Activated gamma-delta T cell treated with anti-CD3 and anti-CD28 coated beads, Interleukin-2, amount 50 U/mL, for 16 hours (primary cell): Measurements from ENCODE around the gene HDAC4.

ENCODE experiments used
- DNase-seq: peaks from one replicate; pipeline ENCODE4 v3.0.0-alpha.2; 2020; ENCODE audit warnings: low read depth

The HDAC4 gene

DNA sequence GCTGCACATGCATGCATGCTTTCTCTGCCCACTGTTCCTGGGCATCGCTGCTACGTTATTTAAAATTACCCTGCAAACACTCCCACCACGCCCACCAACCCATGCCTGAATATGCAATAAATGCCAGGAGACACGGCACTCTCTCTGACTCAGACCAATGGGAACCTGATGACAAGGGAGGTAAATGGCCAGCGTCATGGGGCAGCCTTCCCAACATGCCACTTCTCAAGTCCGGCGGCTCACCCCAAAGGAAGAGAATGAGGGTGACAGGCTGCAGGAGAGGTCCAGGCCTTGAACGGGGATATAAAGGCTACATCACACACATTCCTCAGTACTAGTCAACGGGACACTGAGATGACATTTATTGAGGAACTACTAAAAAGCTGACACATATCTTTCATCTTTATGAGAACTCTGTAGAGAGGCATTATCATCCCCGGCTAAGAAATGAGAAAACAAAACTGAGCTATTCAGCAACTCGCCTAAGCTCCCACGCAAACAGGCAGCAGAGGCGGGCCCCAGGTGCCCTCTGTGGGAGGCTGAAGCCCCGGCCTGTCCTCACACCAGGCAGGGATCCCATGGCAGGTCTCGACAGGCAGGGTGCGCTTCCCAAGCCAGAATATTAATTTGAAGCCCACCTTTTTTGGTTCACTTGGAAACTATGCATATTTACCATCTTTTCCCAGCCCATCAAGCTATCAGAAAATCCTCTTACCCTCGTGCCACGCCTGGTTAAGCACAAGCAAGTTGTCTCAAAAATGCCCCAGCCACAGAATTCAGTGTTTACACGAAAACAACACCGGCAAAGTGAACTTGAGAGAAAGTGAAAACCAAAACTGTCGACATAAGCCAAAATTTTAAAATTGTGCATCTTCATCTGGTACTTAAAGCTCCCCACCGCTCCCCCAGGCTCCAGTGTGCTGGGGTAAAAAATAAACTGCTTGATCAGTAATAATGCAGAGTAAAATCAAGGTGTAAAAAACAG lies 166.3 kb downstream of the HDAC4 start:
- no peak for DNase-seq

DNA sequence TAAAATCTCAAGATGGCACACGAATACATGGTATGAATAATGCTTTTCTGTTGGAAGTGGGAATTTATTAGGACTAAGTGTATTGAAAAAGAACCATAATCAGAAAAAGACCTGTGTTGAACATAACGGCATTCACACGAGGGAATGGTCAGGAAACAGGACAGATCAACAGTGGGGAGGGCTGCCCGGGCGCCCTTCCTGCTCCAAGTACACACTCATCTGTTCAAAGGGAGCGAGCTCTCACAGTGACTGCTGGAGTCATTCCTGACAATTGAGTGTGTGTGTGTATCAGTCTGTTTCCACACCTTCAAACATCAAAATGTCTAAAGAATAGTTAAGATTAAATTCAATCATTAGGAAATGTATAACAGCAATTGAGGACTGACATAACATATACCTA lies 167.2 kb downstream of the HDAC4 start:
- DNase-seq = no peak

DNA sequence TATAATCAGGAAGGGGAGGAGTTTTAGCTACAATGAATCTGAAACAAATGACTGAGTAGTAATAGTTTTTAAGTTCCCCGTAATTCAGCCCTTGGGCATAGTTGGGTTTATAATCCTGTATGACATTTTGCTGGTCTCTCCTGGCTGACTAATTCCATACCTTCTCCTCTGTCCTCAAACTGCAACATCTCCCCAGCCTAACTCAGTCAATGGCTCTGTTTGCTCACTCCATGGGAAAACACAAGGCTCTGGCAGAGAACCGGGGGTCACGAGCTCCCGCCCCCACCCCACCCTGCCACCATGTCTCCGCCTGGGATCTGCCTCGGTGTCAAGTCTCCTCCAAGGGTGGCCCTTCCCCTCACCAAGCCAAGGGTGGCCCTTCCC lies 168.6 kb downstream of the HDAC4 start:
- DNase-seq = no peak

DNA sequence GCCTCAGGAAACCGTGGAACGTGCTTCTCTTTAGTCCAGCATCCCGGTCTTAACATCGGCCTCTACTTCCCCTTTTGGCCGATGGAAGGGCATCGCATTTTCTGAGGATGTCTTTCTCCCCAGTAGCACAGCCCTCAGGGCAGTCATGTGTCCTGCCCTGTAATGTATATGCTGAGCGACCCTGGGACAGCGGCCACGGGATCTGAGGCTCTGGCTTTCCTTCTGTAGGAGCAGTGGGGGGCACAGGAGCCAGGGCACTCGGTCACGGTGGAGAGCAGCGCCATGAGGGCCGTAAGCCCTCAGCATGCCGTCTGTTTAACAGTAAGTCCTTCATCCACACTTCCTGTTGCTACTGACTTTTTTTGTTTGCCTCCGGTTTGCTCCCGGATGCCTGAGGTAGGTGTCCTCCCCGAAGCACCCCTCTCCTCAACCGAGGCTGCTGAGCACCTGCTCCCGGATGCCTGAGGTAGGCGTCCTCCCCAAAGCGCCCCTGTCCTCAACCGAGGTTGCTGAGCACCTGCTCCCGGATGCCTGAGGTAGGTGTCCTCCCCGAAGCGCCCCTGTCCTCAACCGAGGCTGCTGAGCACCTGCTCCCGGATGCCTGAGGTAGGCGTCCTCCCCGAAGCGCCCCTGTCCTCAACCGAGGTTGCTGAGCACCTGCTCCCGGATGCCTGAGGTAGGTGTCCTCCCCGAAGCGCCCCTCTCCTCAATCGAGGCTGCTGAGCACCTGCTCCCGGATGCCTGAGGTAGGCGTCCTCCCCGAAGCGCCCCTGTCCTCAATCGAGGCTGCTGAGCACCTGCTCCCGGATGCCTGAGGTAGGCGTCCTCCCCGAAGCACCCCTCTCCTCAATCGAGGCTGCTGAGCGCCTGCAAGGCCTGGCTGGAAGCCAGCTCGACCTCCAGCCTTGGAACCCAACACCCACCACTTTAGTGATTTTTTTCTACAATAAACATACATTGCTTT lies 169.3 kb downstream of the HDAC4 start:
- DNase-seq = no peak

DNA sequence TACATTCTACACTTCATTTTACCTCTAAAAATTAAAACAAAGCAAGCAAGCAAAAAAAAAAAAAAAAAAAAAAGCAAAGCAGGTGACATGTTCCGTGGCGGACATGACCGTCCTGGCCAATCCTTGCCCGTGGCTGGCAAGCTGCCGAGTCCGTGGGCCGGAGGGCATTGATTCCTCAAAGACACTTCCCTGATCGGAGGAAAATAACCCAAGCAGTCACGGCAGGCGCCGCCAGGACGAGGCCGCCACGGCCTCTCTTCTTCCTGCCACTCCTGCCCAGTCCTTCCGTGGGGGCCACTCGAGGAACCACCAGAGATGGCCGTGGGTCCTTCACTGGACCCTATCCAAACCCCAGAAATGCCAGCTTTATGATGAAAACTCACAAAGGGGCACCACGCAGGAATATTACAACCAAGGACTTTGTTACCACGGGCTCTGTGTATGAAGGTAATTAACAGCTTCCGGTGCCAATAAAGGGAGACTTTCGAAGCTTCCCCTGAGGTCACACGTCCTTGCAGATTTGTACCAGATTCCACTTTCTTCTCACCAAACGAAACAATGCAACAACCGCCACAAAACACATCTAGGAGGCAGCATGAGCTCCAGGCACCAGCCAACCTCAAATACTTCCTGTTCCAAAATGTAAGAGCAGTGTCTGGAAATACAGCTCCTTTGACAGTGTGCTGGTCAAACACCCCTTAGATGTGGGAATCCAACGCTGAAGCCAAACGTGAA lies 170.3 kb downstream of the HDAC4 start:
- DNase-seq = no peak

DNA sequence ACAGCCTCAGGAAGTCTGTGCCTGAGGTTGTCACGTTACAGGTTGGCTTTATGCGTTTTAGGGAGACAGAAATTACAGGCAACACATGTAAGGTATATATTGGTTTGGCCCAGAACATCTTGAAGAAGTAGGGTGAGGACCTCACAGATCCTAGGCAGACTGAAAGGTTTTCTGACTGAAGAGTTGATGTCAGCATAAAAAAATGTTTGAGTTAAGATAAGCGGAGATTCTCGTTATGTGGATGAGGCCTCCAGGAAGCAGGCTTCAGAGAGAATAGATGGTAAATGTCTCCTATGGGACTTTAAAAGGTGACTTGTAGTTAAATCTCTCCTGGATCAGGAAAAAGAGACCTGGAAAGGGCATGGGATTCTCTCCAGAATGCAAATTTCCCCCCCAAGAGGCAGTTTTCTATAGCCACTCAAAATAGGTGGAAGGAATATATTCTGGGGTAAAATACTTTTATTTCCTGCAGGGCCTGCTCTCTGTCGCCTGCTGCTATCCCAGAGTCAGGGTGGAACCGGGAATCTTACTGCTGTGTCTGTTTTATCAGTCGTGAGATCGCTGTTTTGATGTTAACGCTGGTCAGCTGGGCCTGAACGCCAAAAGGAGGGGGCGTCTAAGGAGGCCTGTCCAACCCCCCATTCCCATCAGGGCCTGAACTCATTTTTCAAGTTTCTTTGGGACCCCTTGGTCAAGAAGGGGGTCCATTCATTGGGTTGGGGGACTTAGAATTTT lies 171.1 kb downstream of the HDAC4 start:
- no peak for DNase-seq

DNA sequence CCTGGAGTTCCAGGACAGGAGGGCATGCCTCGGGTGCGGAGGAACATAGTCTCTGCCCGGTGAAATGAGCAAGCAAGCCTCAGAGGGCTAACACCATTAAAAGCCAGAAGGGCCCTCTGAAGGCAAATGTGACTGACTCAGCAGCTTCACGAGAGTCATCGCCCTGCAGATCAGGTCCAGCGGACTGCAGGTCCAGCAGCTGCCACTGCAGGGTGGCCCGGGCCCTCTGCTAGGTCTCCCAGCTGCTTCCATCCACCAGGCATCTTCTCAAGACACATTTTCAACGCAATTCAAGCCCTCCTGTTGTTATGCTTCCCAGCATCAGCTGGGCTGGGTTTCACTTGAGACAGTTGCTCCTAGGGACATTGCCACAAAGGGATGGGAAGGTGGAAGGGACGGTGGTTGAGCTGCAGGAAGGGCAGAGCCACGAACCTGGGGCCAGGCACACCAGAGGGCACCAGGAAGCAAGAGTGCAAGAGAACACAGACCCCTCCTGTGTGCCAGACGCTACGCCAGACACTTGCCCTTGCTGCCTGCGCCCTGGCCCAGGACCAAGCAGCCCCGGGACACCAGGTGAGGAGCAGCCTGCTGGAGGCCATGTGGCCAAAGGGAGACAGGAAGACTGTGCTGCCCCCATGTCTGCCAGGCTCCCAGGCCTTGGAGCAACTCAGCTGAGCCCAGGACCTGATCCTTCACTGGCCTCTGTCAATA lies 173.0 kb downstream of the HDAC4 start:
- DNase-seq = no peak

DNA sequence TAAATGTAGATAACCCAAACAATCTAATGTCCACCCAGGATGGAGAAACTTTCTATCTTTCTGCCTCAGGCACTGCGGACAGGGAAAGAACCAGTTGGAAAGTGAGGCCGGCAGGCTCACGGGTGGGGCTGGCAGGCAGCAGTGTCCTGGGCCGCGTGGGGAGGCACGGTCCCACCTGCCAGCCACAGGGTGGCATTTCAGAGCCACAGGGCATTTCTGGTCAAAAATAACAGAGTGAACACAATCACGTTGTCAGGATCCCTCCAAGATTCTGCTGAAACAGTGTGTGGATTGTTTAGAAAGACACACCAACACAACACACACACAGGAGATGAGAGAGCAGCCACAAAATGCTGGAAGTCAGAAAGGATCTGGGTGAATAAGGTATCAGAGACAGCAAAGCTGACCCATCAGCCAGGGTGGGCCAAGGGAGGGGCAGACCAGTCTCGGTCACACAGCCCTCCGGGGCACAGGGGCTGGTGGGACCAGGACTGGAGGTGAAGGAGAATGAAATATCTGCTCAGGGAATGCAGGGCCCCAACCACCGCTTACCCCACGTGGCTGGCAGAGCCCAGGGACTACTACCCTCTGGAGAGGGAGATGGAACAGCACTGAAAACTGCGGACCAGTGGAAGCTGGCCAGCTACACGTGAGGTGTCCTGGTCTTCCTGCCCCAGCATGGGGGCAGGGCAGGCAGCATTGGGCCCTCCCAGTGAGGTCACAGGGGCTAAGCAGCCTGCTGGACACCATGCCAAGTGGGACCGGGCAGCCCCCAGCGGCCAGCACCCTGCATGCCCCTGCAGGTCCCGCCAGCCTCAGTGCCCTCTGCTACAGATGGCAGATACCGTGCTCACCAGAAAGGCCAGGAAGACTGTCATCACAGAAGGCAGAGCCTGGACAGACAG lies 173.9 kb downstream of the HDAC4 start:
- DNase-seq = no peak

DNA sequence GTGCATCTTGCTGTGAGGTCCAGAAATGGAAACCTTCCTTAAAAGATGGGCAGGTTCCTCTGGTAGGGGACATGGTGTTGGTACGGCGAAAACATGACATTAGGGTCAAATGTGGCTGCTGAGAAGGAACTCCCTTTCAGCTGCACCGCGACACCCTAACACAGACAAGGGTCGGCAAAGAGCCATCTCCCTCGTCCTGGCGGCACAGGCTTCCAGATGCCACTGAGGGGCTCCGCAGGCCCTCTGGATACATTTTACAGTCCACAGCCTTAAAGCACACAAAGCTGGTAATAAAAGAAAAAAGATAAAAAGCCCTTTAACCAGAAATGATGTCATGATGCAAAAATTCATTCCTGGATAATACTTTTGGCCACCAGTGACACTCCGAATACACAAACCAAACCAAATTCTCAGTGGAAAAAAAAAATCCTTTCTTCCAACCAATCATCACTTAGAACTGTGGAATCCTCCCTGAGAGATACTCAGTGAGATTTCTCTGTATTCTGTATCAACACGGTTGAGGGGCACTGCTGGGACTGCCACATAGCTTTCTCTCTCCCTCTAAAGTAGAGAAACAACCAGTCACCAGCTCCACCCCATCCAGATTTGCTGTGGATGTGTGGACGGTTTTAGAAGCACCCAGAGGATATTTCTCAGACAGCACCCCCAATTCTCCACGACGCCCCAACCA lies 174.8 kb downstream of the HDAC4 start:
- no peak for DNase-seq

DNA sequence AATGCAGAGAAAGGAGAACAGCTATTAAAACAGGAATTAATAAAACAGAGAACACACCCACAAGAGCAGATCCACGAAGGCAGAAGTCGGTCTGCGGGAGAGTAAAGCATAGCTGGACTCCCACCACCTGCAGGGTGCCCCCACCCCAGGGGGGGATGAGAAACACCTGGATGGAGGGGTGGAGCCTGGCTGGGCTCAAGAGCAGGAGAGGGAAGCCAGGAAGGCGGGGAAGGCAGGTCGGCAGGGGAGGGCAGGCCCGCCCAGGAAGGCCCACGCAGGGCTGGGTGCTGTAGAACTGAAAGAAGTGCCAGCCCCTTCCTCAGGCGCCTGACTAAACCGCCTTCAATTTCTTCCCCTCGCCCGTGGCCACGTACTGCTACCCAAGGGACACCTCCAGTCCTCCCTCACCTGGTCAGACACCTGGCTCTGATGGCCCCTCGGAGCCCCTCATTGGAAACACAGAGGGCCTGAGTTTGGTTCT lies 175.4 kb downstream of the HDAC4 start:
- no peak for DNase-seq

DNA sequence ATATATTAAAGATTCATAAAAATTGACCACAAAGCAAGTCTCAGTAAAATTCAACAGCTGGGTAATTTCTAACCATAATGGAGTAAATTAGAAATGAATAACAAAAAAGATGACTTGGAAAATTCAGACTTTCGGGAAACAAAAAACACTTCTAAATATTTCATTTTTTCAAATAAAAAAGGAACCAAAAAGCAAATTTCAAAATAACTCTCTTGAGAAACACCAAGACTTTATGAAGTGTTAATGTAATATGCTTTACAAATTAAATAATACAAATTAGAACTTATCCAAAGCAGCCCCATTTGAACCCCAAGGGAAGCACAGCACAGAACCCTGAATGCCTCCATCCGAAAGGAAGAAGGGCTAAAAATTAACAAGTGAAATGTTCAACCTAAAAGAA lies 175.9 kb downstream of the HDAC4 start:
- DNase-seq = no peak

DNA sequence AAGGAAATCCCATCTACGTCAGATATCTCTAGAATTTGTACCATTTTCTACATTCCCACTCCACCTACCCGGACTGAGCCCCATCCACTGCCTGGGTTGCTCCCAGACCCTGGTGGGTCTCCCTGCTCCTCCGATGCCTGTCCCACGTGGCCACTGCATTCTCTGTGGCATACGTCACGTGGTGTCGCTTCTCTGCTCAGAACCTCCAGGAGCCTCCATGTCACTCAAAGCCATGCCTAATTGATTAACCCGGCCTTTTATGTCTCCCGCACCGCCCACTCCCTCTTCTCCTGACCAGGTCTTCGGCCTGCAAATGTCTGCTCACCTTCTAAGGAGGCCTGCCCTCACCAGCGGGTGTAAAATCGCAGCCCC lies 176.6 kb downstream of the HDAC4 start:
- DNase-seq = no peak

DNA sequence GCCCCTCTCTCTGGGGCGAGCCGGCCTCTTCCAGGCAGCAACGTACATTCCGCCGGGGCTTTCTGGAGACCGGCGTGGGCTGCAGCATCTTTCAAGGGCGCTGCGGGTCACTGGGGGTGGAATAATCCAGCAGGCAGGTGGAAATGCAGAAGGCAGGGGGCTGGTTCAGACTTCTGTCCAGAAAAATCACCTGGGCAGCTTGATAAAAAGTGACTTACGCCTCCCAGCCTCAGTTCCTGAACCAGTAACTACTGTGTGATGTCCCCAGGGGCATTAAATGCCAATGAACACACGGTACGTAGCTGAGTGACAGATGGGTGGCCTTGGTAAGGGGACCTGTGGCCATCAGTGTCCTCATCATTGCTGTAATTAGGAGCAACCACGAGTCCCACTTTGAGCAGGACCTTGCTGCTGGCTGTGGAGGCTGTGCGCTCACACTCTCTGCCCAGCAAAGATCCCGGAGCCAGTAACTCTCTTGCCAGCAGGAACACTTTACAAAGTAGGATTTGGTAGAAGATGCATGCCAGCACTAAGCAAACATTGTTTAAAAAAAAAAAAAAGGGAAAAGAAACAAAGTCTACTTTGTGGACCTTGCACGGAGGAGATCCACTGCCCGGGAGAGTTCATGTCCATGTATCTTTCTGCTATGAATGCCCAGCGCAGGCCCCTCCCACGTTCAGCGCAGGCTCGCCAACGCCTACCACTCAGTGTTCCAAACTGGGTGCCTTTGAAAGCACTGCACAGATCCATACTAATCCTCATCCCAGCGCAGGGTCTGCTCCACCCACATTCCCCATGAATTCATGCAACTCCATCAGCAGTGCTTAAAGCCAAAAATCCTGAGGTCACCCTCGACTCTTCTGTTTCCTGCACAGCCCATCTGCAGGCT lies 177.3 kb downstream of the HDAC4 start:
- no peak for DNase-seq

DNA sequence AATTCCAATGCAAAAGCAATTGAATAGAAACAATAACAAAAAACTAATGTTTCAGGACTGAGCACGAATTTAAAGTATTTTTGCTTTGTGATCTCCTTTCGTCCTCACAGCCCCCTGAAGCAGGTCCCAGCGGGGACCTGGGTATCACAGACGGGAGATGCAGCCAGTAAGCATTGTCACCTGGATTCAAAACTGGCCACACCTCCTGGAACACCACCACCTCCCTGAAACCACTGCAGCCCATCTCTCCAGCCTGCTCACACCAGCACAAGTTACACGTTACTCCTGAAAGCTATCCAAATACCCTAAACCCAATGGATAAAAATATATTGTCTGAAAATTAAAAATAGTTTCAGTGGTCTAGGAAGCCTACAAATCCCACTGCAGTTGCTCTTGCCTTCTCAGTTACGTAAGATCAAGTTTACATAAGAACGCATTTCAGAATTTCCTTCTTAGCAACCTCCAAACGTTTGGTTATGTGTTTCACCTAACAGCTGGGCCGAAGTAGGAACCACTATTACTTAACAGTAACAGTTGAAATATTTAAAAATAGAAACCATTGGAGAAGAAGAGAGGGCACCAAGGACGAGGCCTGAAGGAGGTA lies 178.0 kb downstream of the HDAC4 start:
- DNase-seq = no peak

DNA sequence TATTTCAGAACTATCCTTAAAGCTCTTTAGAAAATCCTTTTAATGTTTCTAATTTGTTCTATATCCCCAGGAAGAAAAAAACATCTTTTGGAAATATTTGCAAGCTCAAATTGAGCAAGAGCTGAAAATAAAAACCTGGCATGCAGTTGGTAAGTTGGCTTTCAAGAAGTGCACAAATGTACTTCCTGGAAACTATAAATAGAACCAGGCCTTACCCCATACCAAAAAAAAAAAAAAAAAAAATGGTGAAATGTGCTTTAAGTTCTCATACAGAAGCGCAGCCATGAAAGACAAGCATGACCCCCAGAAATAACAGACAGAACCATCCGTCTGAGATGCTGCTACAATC lies 178.5 kb downstream of the HDAC4 start:
- no peak for DNase-seq

DNA sequence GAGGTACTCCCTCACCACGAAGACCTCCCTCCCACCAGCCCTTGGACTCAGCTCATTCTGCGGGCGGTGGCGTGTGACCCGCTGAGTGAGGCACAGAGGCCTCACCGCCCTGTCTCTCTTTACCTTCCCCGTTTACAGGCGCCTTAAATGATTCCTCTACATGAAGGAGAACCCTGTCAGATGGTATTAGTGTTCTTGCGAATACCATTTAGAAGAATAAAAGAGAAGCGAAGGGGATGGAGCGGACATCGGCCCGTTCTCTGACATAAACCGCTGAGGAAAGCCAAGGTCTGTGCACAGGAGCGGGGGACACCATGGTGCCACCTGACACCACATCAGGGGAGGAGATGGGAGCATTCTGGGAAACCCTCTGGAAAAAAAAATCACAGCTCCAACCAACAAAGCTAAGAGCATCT lies 179.8 kb downstream of the HDAC4 start:
- DNase-seq = no peak

DNA sequence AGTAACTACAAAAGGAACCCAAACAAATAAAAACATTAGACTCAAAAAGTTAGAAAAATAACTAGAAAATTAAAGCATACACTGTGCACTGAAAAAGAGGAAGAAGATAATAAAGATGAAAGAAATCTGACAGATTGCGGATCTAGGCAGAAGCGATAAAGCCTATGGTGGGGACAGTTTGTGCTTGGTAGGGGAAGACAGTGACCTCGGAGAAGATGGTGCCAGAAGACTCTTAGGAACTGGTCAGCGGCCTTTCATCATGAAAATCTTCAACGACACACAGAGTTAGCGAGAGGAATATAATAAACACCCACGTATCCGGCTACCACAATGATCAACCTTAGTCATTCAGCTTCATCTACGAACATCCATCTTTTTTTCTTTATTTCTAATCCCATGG lies 180.5 kb downstream of the HDAC4 start:
- DNase-seq = no peak
